Liver (tissue), 9 donors: Measurements from ENCODE around the gene NKAIN2. TPM values are rescaled to one million over a fixed set of nuclear protein-coding genes. Genes with fewer than 3 reads are reported as not detected.

Experiments used
- DNase-seq: peaks from one replicate; pipeline ENCODE4 v3.0.0-alpha.2; 2017; ENCODE audit warnings: low spot score
- H3K27ac ChIP-seq, 2 donors: one replicate each; pipeline ENCODE4 v1.7.0; 2013; ENCODE audit warnings: inconsistent platforms in 2 of 2, low read length in 2 of 2, control low read depth in 1 of 2, low read depth in 1 of 2, mild to moderate bottlenecking in 1 of 2
- H3K27me3 ChIP-seq, 4 donors: one replicate each; pipeline versions ENCODE4 v1.6.1 to v1.7.0; 2013; ENCODE audit warnings: low read length in 3 of 4, inconsistent platforms in 1 of 4, mild to moderate bottlenecking in 1 of 4, moderate library complexity in 1 of 4; ENCODE audit not compliant: control insufficient read depth in 4 of 4, insufficient read depth in 4 of 4
- H3K36me3 ChIP-seq, 4 donors: one replicate each; pipeline versions ENCODE4 v1.6.1 to v1.7.0; 2013; ENCODE audit warnings: low read length in 3 of 4, mild to moderate bottlenecking in 3 of 4, low read depth in 1 of 4, moderate library complexity in 1 of 4; ENCODE audit not compliant: control insufficient read depth in 4 of 4, insufficient read depth in 3 of 4
- H3K4me1 ChIP-seq, 4 donors: one replicate each; pipeline versions ENCODE4 v1.6.1 to v1.7.0; 2013; ENCODE audit warnings: low read length in 3 of 4, mild to moderate bottlenecking in 3 of 4, moderate library complexity in 1 of 4; ENCODE audit not compliant: control insufficient read depth in 4 of 4, insufficient read depth in 4 of 4
- H3K4me3 ChIP-seq, 3 donors: one replicate each; pipeline versions ENCODE4 v1.6.1 to v1.7.0; 2013; ENCODE audit warnings: low read length in 3 of 3, control low read depth in 1 of 3, low read depth in 1 of 3, mild to moderate bottlenecking in 1 of 3
- H3K9ac ChIP-seq, 2 donors: one replicate each; pipeline ENCODE4 v1.7.0; 2013; ENCODE audit warnings: low read length in 2 of 2, mild to moderate bottlenecking in 2 of 2, moderate library complexity in 2 of 2, control low read depth in 1 of 2, low read depth in 1 of 2
- H3K9me3 ChIP-seq, 4 donors: one replicate each; pipeline versions ENCODE4 v1.6.1 to v1.7.0; 2013; ENCODE audit warnings: low read length in 3 of 4; ENCODE audit not compliant: control insufficient read depth in 4 of 4
- ATF3 ChIP-seq: IDR thresholded peaks from 2 replicates; pipeline ENCODE4 v1.6.1; 2016; ENCODE audit warnings: antibody characterized with exemption
- CTCF ChIP-seq: fragments of 150-350 bp; IDR thresholded peaks from 2 replicates; pipeline ENCODE4 v1.5.1; 2017; ENCODE audit warnings: improper control_type of control experiment, low read depth, low read length; ENCODE audit not compliant: missing input control
- EGR1 ChIP-seq, 2 donors: IDR thresholded peaks; 2 replicates each; pipeline ENCODE4 v1.6.1; 2016 to 2018; ENCODE audit warnings: antibody characterized with exemption in 2 of 2, low read depth in 2 of 2
- FOXA1 ChIP-seq: IDR thresholded peaks from 2 replicates; pipeline ENCODE4 v1.6.1; 2016; ENCODE audit warnings: antibody characterized with exemption
- GABPA ChIP-seq, 2 donors: IDR thresholded peaks in 1 of 2; conservative IDR thresholded peaks in 1 of 2; 2 replicates each; pipeline ENCODE4 v1.6.1; 2016; ENCODE audit warnings: antibody characterized with exemption in 2 of 2, mild to moderate bottlenecking in 1 of 2, moderate library complexity in 1 of 2
- HNF4A ChIP-seq, 2 donors: conservative IDR thresholded peaks; 2 replicates each; pipeline ENCODE4 v1.6.1; 2016; ENCODE audit warnings: antibody characterized with exemption in 2 of 2, mild to moderate bottlenecking in 2 of 2
- HNF4G ChIP-seq: IDR thresholded peaks from 2 replicates; pipeline ENCODE4 v1.6.1; 2016; ENCODE audit warnings: antibody characterized with exemption
- JUND ChIP-seq, 2 donors: IDR thresholded peaks; 2 replicates each; pipeline ENCODE4 v1.6.1; 2016; ENCODE audit warnings: antibody characterized with exemption in 2 of 2
- MAX ChIP-seq: IDR thresholded peaks from 2 replicates; pipeline ENCODE4 v1.6.1; 2016; ENCODE audit warnings: antibody characterized with exemption
- NR2F2 ChIP-seq: IDR thresholded peaks from 2 replicates; pipeline ENCODE4 v1.6.1; 2016; ENCODE audit warnings: antibody characterized with exemption
- RAD21 ChIP-seq, 2 donors: IDR thresholded peaks; 2 replicates each; pipeline ENCODE4 v1.6.1; 2016; ENCODE audit warnings: antibody characterized with exemption in 2 of 2, mild to moderate bottlenecking in 2 of 2
- REST ChIP-seq: IDR thresholded peaks from 2 replicates; pipeline ENCODE4 v1.6.1; 2016; ENCODE audit warnings: antibody characterized with exemption, mild to moderate bottlenecking
- RXRA ChIP-seq, 2 donors: IDR thresholded peaks; 2 replicates each; pipeline ENCODE4 v1.6.1; 2017 to 2018; ENCODE audit warnings: antibody characterized with exemption in 2 of 2, mild to moderate bottlenecking in 1 of 2
- SP1 ChIP-seq: IDR thresholded peaks from 2 replicates; pipeline ENCODE4 v1.6.1; 2018; ENCODE audit warnings: antibody characterized with exemption, mild to moderate bottlenecking
- YY1 ChIP-seq: IDR thresholded peaks from 2 replicates; pipeline ENCODE4 v1.6.1; 2016; ENCODE audit warnings: antibody characterized with exemption, mild to moderate bottlenecking
- ZBTB33 ChIP-seq: IDR thresholded peaks from 2 replicates; pipeline ENCODE4 v1.6.1; 2016; ENCODE audit warnings: antibody characterized with exemption
- WGBS: extraction: QIAGEN DNeasy Blood & Tissue Kit; methylation state at CpG from one replicate; pipeline ENCODE4 v1.1.7; 2013; 5-methylcytosine and 5-hydroxymethylcytosine counted together
- polyA plus RNA-seq, 2 donors: library from polyadenylated mRNA; stranded (reverse) in 1 of 2; unstranded in 1 of 2; fragments of 200-250 nt in 1 of 2; fragments of >200 nt in 1 of 2; fragmentation: Nextera tagmentation in 1 of 2; extraction: Ambion mirVana in 1 of 2; gene quantifications; one replicate each; pipeline versions ENCODE4 v1.2.1 to v1.2.3, GENCODE V29; 2013 to 2015
- total RNA-seq, 2 donors: library from RNA; depleted of rRNA; stranded (reverse); fragments of >200 nt; gene quantifications; one replicate each; pipeline ENCODE4 v1.2.3, GENCODE V29; 2014
- donor health status: healthy.
- donor health status: healthy.
- donor health status: healthy.
- donor health status: healthy.
- donor health status: healthy.

NKAIN2 gene
- total and polyA plus RNA-seq, 4 donors: 0.05 to 0.14 TPM; not detected in 2

- TF ChIP-seq REST (no peak), ZBTB33 (no peak), RXRA (IDR thresholded peaks at IDR 0.05) (no peak), YY1 (no peak), EGR1 (IDR thresholded peaks at IDR 0.05; ENCODE audit: low read depth in 2 of 2) (no peak), JUND (IDR thresholded peaks at IDR 0.05) (no peak), FOXA1 (no peak), HNF4A (conservative IDR thresholded peaks at IDR 0.05) (no peak), ATF3 (no peak), GABPA (IDR thresholded peaks at IDR 0.05 in 1 of 2, conservative IDR thresholded peaks at IDR 0.05 in 1 of 2) (no peak), HNF4G (no peak), NR2F2 (no peak), CTCF (no peak), SP1 (no peak)
- H3K9ac ChIP-seq: no peak overlapping the region
Measured at GRCh38 chr6:124310139-124310538, 506.5 kb downstream of the NKAIN2 start.

GRCh38 chr6:124319410-124319809 lies 515.7 kb downstream of the NKAIN2 start:
- TF ChIP-seq CTCF (no peak), ATF3 (no peak), FOXA1 (no peak), MAX (no peak), RXRA (IDR thresholded peaks at IDR 0.05) (no peak), HNF4A (conservative IDR thresholded peaks at IDR 0.05) (no peak), RAD21 (IDR thresholded peaks at IDR 0.05) (no peak)

More at GRCh38 chr6:124310139-124310538, 506.5 kb downstream of the NKAIN2 start:
- Histone ChIP-seq H3K36me3 (no peaks in the 10 kb centered on the region), H3K4me3 (no peak overlapping the region), H3K9me3 (no peaks in the 10 kb centered on the region), H3K4me1 (no peaks in the 10 kb centered on the region), H3K27me3 (peaks cover 0 to 2% (median 0%) of the 10 kb centered on the region in 4 donors), H3K27ac (no peak overlapping the region)
- no peak for DNase-seq
- WGBS: 66% methylated on average over 1 of the region's 1 CpG

More at GRCh38 chr6:124319410-124319809, 515.7 kb downstream of the NKAIN2 start:
- Histone ChIP-seq H3K9me3 (no peaks in the 10 kb centered on the region), H3K4me1 (no peaks in the 10 kb centered on the region), H3K27ac (no peak overlapping the region), H3K36me3 (no peaks in the 10 kb centered on the region), H3K27me3 (no peaks in the 10 kb centered on the region), H3K4me3 (no peak overlapping the region), H3K9ac (no peak overlapping the region)
- 68% methylated on average over 2 of the region's 2 CpGs for WGBS
- DNase-seq: no peak
